ENCODE measurements around the gene ERC2. TPM values are rescaled to one million over a fixed set of nuclear protein-coding genes. Genes with fewer than 3 reads are reported as not detected.

ERC2 gene
- total RNA-seq, 4 donors from 2014 or later = 0.81 to 2.9 (median 1.6) TPM

- no peaks in the 10 kb centered on the region for H3K9me3 ChIP-seq
- H3K27me3 ChIP-seq = no peaks in the 10 kb centered on the region
- H3K4me3 ChIP-seq = no peak overlapping the region
- WGBS, 2 donors (ENCODE audit: low coverage in 1 of 2) = 96% methylated on average over 4 of the region's 6 CpGs
- TF ChIP-seq, protein P1, sequence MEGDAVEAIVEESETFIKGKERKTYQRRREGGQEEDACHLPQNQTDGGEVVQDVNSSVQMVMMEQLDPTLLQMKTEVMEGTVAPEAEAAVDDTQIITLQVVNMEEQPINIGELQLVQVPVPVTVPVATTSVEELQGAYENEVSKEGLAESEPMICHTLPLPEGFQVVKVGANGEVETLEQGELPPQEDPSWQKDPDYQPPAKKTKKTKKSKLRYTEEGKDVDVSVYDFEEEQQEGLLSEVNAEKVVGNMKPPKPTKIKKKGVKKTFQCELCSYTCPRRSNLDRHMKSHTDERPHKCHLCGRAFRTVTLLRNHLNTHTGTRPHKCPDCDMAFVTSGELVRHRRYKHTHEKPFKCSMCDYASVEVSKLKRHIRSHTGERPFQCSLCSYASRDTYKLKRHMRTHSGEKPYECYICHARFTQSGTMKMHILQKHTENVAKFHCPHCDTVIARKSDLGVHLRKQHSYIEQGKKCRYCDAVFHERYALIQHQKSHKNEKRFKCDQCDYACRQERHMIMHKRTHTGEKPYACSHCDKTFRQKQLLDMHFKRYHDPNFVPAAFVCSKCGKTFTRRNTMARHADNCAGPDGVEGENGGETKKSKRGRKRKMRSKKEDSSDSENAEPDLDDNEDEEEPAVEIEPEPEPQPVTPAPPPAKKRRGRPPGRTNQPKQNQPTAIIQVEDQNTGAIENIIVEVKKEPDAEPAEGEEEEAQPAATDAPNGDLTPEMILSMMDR (IDR thresholded peaks at IDR 0.05) = no peak
- TF ChIP-seq POLR2A (IDR thresholded peaks at IDR 0.05) (no peak), POLR2AphosphoS5 (IDR thresholded peaks at IDR 0.05) (no peak), EP300 (IDR thresholded peaks at IDR 0.05) (no peak)
- H3K4me1 ChIP-seq = no peaks in the 10 kb centered on the region
- H3K36me3 ChIP-seq = no peaks in the 10 kb centered on the region
- no peak overlapping the region for H3K27ac ChIP-seq
- ATAC-seq = no peak
Observed at GRCh38 chr3:55607844-55608243, 860.4 kb downstream of the ERC2 start.

- ATAC-seq = no peak
- no peaks in the 10 kb centered on the region for H3K9me3 ChIP-seq
- H3K4me1 ChIP-seq = no peaks in the 10 kb centered on the region
- 88 to 94% methylated on average over 4 to 5 of the region's 5 CpGs for WGBS, 2 donors (ENCODE audit: low coverage in 1 of 2)
- H3K27ac ChIP-seq = no peak overlapping the region
- H3K27me3 ChIP-seq = no peaks in the 10 kb centered on the region
- no peak for TF ChIP-seq POLR2A (IDR thresholded peaks at IDR 0.05)
- H3K4me3 ChIP-seq = no peak overlapping the region
- H3K36me3 ChIP-seq = no peaks in the 10 kb centered on the region
Observed at GRCh38 chr3:55607175-55607574, 861.1 kb downstream of the ERC2 start.

GRCh38 chr3:55605443-55606236 is 862.6 kb downstream of the ERC2 start:
- Histone ChIP-seq H3K27ac (no peak overlapping the region), H3K27me3 (no peaks in the 10 kb centered on the region), H3K4me1 (no peaks in the 10 kb centered on the region), H3K4me3 (no peak overlapping the region), H3K9me3 (no peaks in the 10 kb centered on the region), H3K36me3 (no peaks in the 10 kb centered on the region)
- 92 to 98% methylated on average over 4 of the region's 4 CpGs for WGBS, 2 donors (ENCODE audit: low coverage in 1 of 2)
- no peak for TF ChIP-seq POLR2AphosphoS5 (IDR thresholded peaks at IDR 0.05)
- TF ChIP-seq POLR2A (IDR thresholded peaks at IDR 0.05) = no peak
- no peak for TF ChIP-seq EP300 (IDR thresholded peaks at IDR 0.05)
- TF ChIP-seq, protein P1 (IDR thresholded peaks at IDR 0.05) = no peak
- ATAC-seq = no peak

DNA sequence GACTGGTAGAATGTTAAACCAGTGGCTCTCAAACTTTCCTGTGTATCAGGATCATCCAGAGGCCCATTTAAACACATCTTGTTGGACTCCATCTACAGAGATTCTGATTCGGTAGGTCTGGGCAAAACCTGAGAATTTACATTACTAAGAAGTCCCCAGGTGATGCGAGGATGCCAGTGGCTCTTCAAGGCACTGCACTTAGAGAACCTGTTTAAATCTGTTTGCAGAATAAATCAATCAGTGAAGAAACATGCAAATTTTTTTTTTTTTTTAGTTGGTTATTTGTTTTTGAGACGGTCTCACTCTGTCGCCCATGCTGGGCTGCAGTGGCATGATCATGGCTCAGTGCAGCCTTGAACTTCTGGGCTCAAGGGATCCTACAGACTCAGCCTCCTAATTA is 863.4 kb downstream of the ERC2 start:
- Histone ChIP-seq H3K36me3 (no peaks in the 10 kb centered on the region), H3K9me3 (no peaks in the 10 kb centered on the region), H3K4me1 (no peaks in the 10 kb centered on the region), H3K27me3 (no peaks in the 10 kb centered on the region), H3K4me3 (no peak overlapping the region), H3K27ac (no peak overlapping the region)
- ATAC-seq = no peak
- WGBS, 2 donors (ENCODE audit: low coverage in 1 of 2) = 90 to 97% methylated on average over 3 to 4 of the region's 4 CpGs
- no peak for TF ChIP-seq POLR2AphosphoS5 (IDR thresholded peaks at IDR 0.05)
- TF ChIP-seq, protein P1 (IDR thresholded peaks at IDR 0.05) = no peak
- no peak for TF ChIP-seq POLR2A (IDR thresholded peaks at IDR 0.05)
- TF ChIP-seq EP300 (IDR thresholded peaks at IDR 0.05) = no peak

DNA sequence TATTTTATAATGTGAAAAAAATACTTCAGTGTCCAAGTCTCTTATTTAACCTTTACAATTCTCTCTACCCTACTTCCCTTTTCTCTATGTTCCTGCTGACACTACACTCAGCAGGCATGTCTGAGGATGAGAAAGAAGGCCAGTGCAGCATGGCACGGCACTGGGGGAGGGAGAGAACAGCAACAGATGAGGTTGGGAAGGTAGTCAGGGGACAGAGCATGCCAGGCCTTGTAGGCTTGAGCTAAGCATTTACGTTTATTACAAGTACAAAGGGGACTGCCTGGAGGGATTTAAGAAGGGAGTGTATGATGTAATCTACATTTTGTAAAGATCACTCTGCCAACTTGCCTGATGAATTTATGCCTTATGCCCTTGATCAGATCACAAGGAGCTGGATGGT is 863.9 kb downstream of the ERC2 start:
- Histone ChIP-seq H3K36me3 (no peaks in the 10 kb centered on the region), H3K27ac (no peak overlapping the region), H3K4me1 (no peaks in the 10 kb centered on the region), H3K4me3 (no peak overlapping the region), H3K27me3 (no peaks in the 10 kb centered on the region), H3K9me3 (no peaks in the 10 kb centered on the region)
- 75 to 84% methylated on average over 2 of the region's 2 CpGs for WGBS, 2 donors (ENCODE audit: low coverage in 1 of 2)
- TF ChIP-seq, protein P1 (IDR thresholded peaks at IDR 0.05) = no peak
- TF ChIP-seq POLR2A (IDR thresholded peaks at IDR 0.05) (no peak), EP300 (IDR thresholded peaks at IDR 0.05) (no peak), POLR2AphosphoS5 (IDR thresholded peaks at IDR 0.05) (no peak)
- ATAC-seq = no peak
